HepG2 (cell line): ENCODE results near the gene RIPOR3. TPM values are rescaled to one million over a fixed set of nuclear protein-coding genes. Genes with fewer than 3 reads are reported as not detected.
A peak's percentile ranks its signal among the peaks of the same experiment; 100 is the strongest.

Source experiments
- BHLHE40 ChIP-seq: IDR thresholded peaks from 2 replicates; pipeline ENCODE4 v1.6.1; 2011; ENCODE audit warnings: low read length, improper control_type of control experiment
- CREM ChIP-seq, 2 experiments: sonication (generic) in 1 of 2; formaldehyde crosslinking in 1 of 2; IDR thresholded peaks; 2 replicates each; pipeline versions ENCODE4 v1.4.0 to v1.6.1; 2016 to 2020; ENCODE audit warnings: antibody characterized with exemption in 1 of 2, mild to moderate bottlenecking in 1 of 2, missing genetic modification reagents in 1 of 2
- GATAD1 ChIP-seq: IDR thresholded peaks from 2 replicates; pipeline ENCODE4 v1.6.1; 2016; ENCODE audit warnings: missing genetic modification reagents, missing compliant biosample characterization
- KAT8 ChIP-seq: IDR thresholded peaks from 2 replicates; pipeline ENCODE4 v1.6.1; 2016; ENCODE audit warnings: missing genetic modification reagents, missing compliant biosample characterization
- KMT2B ChIP-seq: IDR thresholded peaks from 2 replicates; pipeline ENCODE4 v1.6.1; 2016; ENCODE audit warnings: missing genetic modification reagents, missing compliant biosample characterization
- TBX2 ChIP-seq: sonication (generic); formaldehyde crosslinking; IDR thresholded peaks from 2 replicates; pipeline ENCODE4 v1.5.0; 2020; ENCODE audit warnings: missing genetic modification reagents, mild to moderate bottlenecking, borderline replicate concordance
- ZNF326 ChIP-seq: sonication (generic); formaldehyde crosslinking; IDR thresholded peaks from 2 replicates; pipeline ENCODE4 v1.4.0; 2020; ENCODE audit warnings: missing genetic modification reagents, borderline replicate concordance
- ZNF496 ChIP-seq: sonication (generic); formaldehyde crosslinking; IDR thresholded peaks from 2 replicates; pipeline ENCODE4 v1.8.1; 2023; ENCODE audit warnings: mild to moderate bottlenecking, moderate library complexity, missing genetic modification reagents; ENCODE audit not compliant: insufficient replicate concordance
- ZNF768 ChIP-seq: sonication (generic); formaldehyde crosslinking; IDR thresholded peaks from 2 replicates; pipeline ENCODE4 v1.4.0; 2020; ENCODE audit warnings: missing genetic modification reagents
- polyA plus RNA-seq, 8 experiments: library from polyadenylated mRNA; depleted of rRNA in 3 of 8; stranded (reverse) in 7 of 8; unstranded in 1 of 8; fragments of >200 nt; fragmentation: Illumina TruSeq in 4 of 8; extraction: Trizol in 4 of 8; gene quantifications; 2 replicates each; pipeline versions ENCODE4 v1.2.1 to v1.2.3, GENCODE V29; 2011 to 2016; ENCODE audit warnings: low read depth in 4 of 8, missing spikeins in 1 of 8, mixed read lengths in 1 of 8; ENCODE audit not compliant: insufficient read depth in 1 of 8
- total RNA-seq, 5 experiments: library from RNA; depleted of rRNA; stranded (reverse); fragments of >200 nt; fragmentation: Illumina TruSeq; extraction: Trizol; gene quantifications; 2 replicates each; pipeline ENCODE4 v1.2.3, GENCODE V29; 2016; ENCODE audit warnings: low read depth in 1 of 5
- TF ChIP-seq, protein P1 (sequence below): sonication (generic); formaldehyde crosslinking; IDR thresholded peaks from 2 replicates; pipeline ENCODE4 v1.9.0; 2022; ENCODE audit warnings: missing genetic modification reagents, mild to moderate bottlenecking, borderline replicate concordance
- TF ChIP-seq, protein P2 (sequence below): sonication (generic); formaldehyde crosslinking; IDR thresholded peaks from 2 replicates; pipeline ENCODE4 v1.5.0; 2020; ENCODE audit warnings: missing genetic modification reagents
- TF ChIP-seq, protein P3 (sequence below): sonication (generic); formaldehyde crosslinking; IDR thresholded peaks from 2 replicates; pipeline ENCODE4 v1.4.0; 2020; ENCODE audit warnings: mild to moderate bottlenecking, missing genetic modification reagents

Gene RIPOR3
- total and polyA plus RNA-seq, 2 of the 13 experiments (the other 11 are each of a cell fraction or from before 2014, with no cell fraction given), result 0.18 TPM; not detected in 1

DNA sequence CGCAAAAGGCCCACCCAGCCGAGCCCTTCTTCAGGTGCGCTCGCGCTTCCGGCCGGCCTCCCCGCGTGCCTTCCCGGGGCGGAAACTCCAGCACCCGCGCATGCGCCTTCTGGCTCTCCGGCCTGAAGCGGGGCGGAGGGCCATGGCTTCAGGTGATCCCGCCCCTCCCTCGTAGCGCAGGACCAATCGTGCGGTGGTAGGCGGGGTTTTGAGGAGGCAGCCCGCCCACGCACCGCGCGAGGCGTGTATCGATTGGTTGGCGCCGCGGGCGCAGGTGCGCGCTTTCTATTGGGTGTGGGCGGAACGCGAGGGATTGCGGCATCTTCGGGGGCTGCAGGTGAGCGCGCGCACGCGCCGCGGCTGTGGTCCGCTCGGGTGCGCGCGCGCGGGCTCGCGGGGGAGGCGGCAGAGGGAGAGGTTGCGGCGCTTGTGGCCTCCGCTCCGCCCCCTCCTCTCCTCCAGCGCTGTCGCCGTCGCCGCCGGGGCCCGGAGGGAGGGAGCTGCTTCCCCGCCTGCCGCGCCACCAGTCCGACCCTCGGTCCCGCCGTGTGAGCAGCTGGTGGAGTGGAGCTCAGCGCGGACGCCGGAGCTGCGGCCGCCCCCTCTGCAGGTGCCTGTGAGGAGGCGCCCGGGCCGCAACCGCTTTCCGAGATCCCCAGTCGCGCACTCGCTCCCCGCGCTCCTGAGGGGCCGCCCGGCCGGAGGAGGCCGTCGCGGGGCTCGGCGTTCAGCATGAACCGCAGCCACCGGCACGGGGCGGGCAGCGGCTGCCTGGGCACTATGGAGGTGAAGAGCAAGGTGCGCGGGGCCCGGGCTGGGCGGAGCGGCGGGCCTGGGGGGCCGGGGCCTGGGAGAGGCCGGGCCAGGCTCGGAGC lies 40.0 kb upstream of the RIPOR3 start, which contains the start of gene PARD6B (continued):
- no peak for TF ChIP-seq ZNF496 (CRISPR knock-in tag)
- TF ChIP-seq BHLHE40, result peak; percentile 78
- TF ChIP-seq ZNF768 (CRISPR knock-in tag), result peak; percentile 82
- TF ChIP-seq, protein P1, sequence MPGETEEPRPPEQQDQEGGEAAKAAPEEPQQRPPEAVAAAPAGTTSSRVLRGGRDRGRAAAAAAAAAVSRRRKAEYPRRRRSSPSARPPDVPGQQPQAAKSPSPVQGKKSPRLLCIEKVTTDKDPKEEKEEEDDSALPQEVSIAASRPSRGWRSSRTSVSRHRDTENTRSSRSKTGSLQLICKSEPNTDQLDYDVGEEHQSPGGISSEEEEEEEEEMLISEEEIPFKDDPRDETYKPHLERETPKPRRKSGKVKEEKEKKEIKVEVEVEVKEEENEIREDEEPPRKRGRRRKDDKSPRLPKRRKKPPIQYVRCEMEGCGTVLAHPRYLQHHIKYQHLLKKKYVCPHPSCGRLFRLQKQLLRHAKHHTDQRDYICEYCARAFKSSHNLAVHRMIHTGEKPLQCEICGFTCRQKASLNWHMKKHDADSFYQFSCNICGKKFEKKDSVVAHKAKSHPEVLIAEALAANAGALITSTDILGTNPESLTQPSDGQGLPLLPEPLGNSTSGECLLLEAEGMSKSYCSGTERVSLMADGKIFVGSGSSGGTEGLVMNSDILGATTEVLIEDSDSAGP (CRISPR knock-in tag), result peak; percentile 77
- TF ChIP-seq, protein P2, sequence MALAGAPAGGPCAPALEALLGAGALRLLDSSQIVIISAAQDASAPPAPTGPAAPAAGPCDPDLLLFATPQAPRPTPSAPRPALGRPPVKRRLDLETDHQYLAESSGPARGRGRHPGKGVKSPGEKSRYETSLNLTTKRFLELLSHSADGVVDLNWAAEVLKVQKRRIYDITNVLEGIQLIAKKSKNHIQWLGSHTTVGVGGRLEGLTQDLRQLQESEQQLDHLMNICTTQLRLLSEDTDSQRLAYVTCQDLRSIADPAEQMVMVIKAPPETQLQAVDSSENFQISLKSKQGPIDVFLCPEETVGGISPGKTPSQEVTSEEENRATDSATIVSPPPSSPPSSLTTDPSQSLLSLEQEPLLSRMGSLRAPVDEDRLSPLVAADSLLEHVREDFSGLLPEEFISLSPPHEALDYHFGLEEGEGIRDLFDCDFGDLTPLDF (CRISPR knock-in tag), result no peak; the same call in none of the 2 replicates
- no peak; the same call in 1 of the 2 replicates for TF ChIP-seq GATAD1 (CRISPR knock-in tag)
- peak; percentile 66; the same call in 1 of the 2 replicates for TF ChIP-seq KAT8
- TF ChIP-seq, protein P3, sequence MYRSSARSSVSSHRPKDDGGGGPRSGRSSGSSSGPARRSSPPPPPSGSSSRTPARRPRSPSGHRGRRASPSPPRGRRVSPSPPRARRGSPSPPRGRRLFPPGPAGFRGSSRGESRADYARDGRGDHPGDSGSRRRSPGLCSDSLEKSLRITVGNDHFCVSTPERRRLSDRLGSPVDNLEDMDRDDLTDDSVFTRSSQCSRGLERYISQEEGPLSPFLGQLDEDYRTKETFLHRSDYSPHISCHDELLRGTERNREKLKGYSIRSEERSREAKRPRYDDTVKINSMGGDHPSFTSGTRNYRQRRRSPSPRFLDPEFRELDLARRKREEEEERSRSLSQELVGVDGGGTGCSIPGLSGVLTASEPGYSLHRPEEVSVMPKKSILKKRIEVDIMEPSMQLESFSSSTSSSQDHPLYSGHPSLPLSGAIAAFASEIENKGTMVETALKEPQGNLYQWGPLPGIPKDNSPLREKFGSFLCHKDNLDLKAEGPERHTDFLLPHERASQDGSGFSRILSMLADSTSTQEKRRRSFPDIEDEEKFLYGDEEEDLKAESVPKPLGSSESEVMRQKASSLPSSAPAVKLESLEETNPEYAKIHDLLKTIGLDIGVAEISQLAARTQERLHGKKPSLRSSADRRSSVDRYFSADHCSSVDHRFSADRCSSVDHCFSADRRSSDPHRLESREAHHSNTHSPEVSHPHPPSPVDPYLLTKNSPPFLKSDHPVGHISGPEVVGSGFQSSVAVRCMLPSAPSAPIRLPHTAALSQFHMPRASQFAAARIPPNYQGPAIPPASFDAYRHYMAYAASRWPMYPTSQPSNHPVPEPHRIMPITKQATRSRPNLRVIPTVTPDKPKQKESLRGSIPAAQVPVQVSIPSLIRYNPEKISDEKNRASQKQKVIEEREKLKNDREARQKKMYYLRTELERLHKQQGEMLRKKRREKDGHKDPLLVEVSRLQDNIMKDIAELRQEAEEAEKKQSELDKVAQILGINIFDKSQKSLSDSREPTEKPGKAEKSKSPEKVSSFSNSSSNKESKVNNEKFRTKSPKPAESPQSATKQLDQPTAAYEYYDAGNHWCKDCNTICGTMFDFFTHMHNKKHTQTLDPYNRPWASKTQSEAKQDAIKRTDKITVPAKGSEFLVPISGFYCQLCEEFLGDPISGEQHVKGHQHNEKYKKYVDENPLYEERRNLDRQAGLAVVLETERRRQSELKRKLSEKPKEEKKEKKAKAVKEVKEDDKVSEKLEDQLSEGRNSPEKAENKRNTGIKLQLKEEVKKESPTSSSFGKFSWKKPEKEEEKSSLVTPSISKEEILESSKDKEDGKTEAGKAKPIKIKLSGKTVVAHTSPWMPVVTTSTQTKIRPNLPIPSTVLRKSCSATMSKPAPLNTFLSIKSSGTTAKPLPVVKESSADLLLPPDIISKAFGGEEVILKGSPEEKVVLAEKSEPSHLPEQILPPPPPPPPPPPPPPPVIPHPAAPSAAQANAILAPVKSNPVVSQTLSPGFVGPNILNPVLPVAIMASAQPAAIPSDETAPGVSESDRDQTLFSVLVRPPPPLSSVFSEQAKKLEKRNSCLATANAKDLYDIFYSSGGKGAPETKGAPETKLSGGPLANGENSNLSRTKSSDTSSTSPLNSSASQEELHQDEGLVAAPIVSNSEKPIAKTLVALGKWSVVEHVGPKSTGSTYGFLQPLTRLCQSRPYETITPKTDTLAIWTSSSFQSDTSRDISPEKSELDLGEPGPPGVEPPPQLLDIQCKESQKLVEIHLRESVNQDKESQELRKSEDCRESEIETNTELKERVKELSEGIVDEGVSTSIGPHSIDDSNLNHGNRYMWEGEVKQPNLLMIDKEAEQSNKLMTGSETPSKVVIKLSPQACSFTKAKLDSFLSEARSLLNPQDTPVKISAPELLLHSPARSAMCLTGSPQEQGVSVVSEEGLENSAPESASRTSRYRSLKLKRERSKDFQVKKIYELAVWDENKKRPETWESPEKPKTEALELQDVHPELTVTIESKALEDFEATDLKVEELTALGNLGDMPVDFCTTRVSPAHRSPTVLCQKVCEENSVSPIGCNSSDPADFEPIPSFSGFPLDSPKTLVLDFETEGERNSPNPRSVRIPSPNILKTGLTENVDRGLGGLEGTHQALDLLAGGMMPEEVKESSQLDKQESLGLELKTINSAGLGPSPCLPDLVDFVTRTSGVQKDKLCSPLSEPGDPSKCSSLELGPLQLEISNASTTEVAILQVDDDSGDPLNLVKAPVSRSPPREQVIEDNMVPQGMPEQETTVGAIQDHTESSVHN, result no peak; the same call in 1 of the 2 replicates
- no peak for TF ChIP-seq CREM (IDR thresholded peaks at IDR 0.05)
- TF ChIP-seq CREM (CRISPR knock-in tag; IDR thresholded peaks at IDR 0.05), result 0 out of 2 replicates have a peak, but pooled peaks have one; percentile 31
- peak; percentile 85; the same call in 1 of the 2 replicates for TF ChIP-seq KMT2B (CRISPR knock-in tag)
- peak; percentile 64 for TF ChIP-seq TBX2 (CRISPR knock-in tag)
- no peak for TF ChIP-seq ZNF326 (CRISPR knock-in tag)
